GM19239 (cell line): ENCODE results near the gene EDN2.

ENCODE experiments used
- DNase-seq: peaks from one replicate; pipeline ENCODE4 v3.0.0; 2011; ENCODE audit warnings: low spot score; ENCODE audit not compliant: insufficient read length
- FAIRE-seq: peaks from 2 replicates; lab custom pipeline; 2011; peaks lifted over from hg19 to GRCh38; lab: Jason Lieb, UNC

The EDN2 gene

DNA sequence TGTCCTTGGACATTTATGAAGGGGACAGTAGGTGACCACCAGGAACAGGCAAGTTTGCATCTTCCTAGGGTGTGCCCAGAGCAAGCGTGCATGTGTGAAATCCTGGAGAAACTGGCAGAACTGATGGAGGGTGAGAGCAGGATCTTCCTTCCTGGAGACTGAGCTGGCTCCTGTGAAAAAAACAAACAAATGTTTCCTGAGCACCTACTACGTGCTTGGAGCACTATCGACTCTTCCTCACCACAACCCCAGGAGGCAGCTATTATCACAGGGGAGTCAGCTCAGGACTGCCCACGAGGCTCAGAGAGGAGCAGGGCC lies 1.5 kb upstream of the EDN2 start:
- no peak for DNase-seq
- no peak for FAIRE-seq

- DNase-seq, result no peak
- FAIRE-seq, result no peak
These were observed 1.1 kb upstream of the EDN2 start for GRCh38 chr1:41485605-41486004.

- DNase-seq (no peak), FAIRE-seq (no peak)
These were observed 502 bp downstream of the EDN2 start for GRCh38 chr1:41483960-41484401.

- FAIRE-seq (no peak), DNase-seq (no peak)
These were observed 1.3 kb downstream of the EDN2 start for GRCh38 chr1:41483001-41483850.

DNA sequence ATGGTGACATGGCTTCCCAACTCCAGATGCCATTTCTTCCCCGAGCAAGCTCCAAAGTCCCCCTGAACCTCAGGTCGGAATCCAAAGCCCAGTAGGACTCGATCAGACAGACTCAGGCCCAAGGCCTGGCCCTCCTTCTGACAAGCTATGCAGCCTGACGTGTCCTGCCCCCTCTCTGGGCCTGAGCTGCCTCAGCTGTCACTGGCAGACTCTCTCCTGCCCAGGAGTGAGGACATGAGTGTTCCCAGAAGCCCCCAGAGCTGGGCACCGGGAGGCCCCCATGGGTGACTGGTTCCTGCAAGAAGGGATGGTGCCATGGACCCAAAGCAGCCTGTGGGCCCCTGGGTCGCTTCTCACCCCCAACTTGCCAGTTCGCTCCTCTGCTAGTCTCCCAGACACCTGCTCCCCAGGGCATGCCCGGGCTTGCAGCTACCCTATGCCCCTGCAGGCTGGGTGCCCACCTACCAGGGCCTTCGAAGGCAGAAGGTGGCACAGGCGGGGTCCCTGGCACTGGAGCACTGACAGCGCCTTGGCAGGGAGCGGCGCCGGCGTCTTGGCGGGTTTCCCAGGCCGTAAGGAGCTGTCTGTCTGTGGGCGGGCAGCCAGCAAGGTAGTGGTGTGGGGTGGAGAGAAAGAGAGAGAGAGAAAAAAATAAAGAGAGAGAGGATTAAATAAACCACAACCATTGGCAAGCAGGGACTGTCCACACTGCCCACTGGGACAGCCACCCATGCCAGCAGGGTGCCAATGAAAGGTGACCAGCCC lies 2.3 kb downstream of the EDN2 start:
- DNase-seq (no peak), FAIRE-seq (no peak)

DNA sequence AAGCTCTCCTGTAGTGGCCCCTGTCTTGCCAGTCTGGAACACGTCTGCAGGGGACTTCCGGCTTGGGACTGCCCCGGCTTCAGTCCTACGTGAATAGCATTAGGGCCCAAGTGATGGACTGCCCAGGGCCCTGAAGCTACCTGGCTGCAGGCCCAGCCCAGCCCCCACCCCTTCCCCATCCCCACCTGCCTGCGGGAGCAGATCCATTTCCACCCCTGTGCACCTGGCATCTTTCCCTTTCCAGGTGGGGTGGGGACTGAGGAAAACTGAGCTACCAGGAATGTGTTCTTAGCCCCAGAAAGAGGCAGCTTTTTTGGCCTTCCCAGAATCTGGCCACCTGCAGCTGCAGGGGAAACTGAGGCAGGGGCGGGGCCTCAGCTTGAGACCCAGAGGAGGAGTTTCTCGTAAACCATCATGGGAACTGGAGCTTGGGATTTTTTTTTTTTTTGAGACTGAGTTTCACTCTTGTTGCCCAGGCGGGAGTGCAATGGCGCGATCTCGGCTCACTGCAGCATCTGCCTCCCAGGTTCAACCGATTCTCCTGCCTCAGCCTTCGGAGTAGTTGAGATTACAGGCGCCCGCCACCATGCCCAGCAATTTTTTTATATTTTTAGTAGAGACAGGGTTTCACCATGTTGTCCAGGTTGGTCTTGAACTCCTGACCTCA lies 3.2 kb downstream of the EDN2 start:
- FAIRE-seq, result no peak
- DNase-seq, result no peak

- FAIRE-seq (no peak), DNase-seq (no peak)
These were observed 4.0 kb downstream of the EDN2 start for GRCh38 chr1:41480204-41481108.

DNA sequence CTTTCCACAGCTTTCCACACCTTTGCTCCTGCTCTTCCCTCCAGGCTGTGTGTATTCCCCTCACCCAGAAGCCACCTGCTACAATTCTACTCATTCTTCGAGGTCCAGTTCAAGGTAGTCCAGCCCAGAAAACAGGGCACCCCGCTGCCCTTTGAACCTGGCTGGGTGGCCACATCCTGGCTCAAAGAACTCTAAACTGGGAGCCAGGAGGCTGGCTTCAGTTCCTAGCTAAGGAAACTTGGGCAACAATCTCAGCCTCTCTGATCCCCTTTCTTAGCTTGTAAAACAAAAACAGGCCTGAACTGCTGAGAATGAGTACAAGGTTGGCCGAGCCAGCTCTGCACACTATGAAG lies 4.7 kb downstream of the EDN2 start:
- no peak for FAIRE-seq
- no peak for DNase-seq

DNA sequence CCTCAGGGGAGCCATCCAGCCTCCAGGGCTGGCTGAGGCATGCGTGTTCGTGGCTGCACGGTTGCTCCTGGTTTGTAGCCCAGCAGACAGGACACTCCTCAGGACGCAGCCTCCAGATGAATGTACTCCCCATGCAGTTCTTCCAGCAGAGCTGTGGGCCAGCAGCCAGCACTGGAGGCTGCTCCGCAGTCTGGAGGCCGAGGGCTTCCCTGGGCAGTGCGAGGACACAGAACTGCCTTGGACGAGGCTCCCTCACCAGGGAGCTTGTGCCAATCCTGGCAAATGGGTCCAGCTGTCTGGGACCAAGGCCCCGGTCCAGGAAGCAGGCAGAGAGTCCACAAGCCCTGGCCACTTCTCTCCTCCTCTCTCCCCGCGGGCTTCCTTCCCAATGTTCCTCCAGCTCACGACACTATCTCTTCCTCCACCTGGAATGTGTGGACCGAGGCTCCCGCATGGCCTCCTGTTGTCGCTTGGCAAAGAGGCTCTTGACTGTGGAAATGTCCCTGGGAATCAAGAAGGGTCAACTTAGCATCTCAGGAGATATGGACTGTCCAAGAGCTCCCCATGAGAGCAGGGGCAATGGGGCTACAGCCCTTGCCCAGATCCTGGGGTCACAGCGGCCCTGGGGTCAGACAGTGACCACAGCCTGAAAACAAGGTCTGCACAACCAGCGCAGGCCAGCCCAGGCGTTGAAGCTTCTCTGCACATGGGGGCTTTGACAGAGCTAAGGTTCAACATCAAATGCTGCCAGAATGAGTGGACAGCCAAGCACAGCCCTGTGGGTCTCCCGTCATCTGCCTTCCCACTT lies 5.3 kb downstream of the EDN2 start:
- FAIRE-seq (no peak), DNase-seq (no peak)

GRCh38 chr1:41478118-41478748 lies 6.2 kb downstream of the EDN2 start:
- FAIRE-seq (no peak), DNase-seq (no peak)

DNA sequence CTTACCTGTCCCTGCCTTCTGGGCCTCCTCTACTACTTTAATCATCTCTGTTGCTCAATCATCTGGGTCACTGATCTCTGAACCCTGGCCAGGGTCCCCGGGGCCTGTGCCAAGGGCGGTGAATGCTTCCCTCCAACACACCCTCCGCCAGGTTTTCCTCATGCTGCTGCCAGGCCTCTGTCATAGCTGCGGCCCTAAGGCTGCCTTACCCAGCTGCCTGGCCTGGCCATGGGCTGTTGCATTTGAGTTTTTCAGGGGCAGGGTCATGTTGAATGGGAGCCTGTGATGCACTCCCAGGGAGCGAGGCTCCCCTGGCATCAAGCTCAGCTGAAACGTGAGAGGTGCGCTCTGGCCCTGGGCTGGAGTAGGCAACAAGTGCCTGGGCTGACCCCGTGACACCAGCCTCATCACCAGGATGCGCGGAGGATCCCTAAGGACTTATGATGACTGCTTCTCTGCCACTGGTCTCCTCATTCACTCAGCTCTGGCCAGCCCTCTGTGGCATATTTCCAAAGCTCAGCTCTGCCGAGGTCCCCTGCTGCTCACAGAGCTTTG lies 7.6 kb downstream of the EDN2 start:
- FAIRE-seq, result no peak
- DNase-seq, result no peak

DNA sequence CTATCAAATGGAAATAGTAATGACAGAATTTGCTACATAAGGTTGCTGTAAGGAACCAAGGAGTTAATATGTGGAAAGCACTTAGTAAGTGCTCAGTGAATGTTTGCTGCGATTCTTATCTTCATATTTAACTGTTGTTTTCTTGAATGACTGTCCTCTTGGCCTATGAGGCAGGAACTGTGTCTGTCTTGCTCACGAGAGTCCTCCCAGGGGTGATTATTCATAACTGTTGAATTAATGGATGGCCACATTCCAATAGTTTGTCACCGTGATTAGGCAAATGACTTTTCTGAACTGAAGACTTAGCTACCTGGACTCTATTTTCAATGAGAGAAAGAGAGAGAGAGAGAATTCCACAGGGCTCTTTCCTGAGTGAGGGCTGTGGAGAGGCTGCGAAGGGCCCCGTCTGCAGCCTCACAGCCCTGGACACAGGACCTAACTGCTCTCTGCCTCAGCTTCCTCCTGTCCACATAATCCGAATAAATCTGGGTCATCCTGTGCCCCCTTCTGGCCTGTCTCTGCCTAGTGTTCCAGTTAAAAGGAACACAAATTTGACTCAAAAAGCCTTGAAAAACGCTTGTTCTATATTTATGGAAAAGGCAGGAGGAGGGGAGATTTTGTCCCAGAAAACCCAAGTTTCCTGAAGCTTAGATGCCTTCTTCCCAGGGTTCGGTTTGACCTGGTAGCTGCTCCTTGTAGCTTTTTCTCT lies 8.5 kb downstream of the EDN2 start:
- DNase-seq (no peak), FAIRE-seq (no peak)

GRCh38 chr1:41475346-41475745 lies 9.1 kb downstream of the EDN2 start:
- no peak for FAIRE-seq

DNA sequence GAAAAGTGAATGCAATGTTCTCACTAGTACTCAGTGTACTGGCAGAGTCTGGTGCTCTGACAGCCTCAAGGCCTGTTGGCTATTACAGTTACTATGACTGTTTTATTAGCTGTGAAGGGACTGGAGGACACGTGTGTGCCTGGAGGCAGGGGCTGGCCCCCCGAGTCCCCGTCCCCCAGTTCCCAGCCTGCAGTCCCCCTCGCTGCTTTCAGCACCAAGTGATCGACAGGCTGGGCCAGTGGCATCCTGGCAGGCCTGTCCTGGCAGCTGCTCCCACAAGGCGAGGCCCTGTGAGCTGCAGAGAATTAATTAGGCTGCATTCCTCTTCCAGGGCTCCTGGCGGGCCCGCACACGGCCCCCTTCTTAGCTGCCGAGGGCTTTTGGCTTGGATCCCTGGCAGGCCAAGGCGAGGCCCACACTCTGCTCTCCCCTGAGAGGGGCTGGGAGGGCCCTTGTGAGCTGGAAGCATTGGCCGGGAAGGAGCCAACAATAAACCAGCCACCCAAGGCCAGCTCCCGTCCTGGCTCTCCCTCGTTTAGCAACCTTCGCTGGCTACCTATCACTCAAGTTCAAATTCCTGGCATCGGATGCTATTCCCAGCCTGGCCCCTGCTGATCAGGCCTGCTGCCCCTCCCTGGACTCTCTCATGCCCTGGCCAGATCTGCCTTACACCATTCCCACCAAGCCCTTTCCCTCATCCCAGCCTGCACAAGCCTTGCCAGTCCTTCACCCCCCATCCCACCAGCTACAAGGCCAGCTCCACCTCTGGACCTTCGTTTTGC lies 9.8 kb downstream of the EDN2 start:
- no peak for FAIRE-seq
- DNase-seq, result no peak

More at GRCh38 chr1:41475346-41475745, 9.1 kb downstream of the EDN2 start:
- no peak for DNase-seq

- FAIRE-seq (no peak), DNase-seq (no peak)
These were observed 10.6 kb downstream of the EDN2 start for GRCh38 chr1:41473738-41474362.

DNA sequence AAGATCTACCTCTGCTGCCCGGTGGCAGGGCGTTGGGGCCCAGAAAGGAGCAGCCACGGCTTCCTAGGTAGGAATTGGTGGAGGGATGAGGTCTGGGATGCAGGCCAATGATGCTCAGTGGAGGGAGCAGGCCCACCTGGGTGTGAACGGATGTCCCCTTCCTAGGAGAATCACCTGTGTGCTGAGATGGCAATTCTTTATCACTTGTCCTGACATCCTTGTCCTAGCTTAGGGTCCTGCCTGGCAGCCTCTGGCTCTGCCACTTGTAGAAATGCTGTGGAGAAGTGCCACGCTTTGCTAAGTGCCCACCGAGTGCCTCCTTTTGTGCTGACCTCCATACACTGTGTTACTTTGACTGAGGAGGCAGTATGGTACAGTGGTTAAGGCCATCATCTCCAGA lies 12.8 kb downstream of the EDN2 start:
- FAIRE-seq (no peak), DNase-seq (no peak)

DNA sequence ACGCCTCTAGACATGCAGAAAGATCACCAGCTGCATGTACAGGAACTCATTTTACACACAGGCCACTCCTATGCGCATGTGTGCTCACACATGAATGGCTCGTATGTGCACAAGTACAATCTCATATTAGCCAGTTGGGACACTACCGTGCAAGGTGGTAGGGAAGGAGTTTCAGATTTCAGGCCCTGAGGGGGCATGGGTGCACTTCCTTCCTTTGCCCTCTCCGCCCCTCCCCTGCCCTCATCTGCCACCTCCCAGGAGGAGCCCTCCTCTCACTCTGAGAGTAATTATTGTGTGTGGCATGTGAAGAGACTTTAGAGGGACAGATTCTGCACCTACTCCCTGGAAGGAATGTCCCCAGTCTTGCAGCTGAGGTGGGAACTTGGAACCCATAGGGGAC lies 14.8 kb downstream of the EDN2 start:
- FAIRE-seq, result no peak
- no peak for DNase-seq
